Keratinocyte (primary cell): ENCODE data around the gene SHROOM1. TPM values are rescaled to one million over a fixed set of nuclear protein-coding genes. Genes with fewer than 3 reads are reported as not detected.

Experiments used
- DNase-seq: peaks from one replicate; pipeline ENCODE4 v3.0.0-alpha.2; 2011; ENCODE audit warnings: low read depth, missing footprints, low spot score
- FAIRE-seq: peaks from 2 replicates; lab custom pipeline; 2011; peaks lifted over from hg19 to GRCh38; lab: Jason Lieb, UNC
- H2AFZ ChIP-seq: 2 replicates; pipeline ENCODE4 v1.6.0; 2012; ENCODE audit warnings: low read length, control low read depth, inconsistent platforms; ENCODE audit not compliant: control insufficient read depth
- H3K27ac ChIP-seq: 2 replicates; pipeline ENCODE4 v1.5.1; 2011; ENCODE audit warnings: low read length; ENCODE audit not compliant: control insufficient read depth, insufficient read depth
- H3K27me3 ChIP-seq: 3 replicates; pipeline ENCODE4 v1.6.0; 2011; ENCODE audit warnings: low read length; ENCODE audit not compliant: control insufficient read depth, insufficient read depth; ENCODE audit errors: extremely low read depth
- H3K36me3 ChIP-seq, 2 experiments: 2 replicates in 1 of 2; 3 replicates in 1 of 2; pipeline ENCODE4 v1.5.1; 2011; ENCODE audit warnings: low read length in 2 of 2, mild to moderate bottlenecking in 1 of 2; ENCODE audit not compliant: control insufficient read depth in 2 of 2, insufficient read depth in 2 of 2; ENCODE audit errors: extremely low read depth in 1 of 2
- H3K4me1 ChIP-seq: 3 replicates; pipeline ENCODE4 v1.5.1; 2011; ENCODE audit warnings: low read length; ENCODE audit not compliant: control insufficient read depth, insufficient read depth; ENCODE audit errors: extremely low read depth
- H3K4me2 ChIP-seq: 3 replicates; pipeline ENCODE4 v1.6.0; 2011; ENCODE audit warnings: low read depth, low read length; ENCODE audit not compliant: control insufficient read depth, insufficient read depth; ENCODE audit errors: extremely low read depth
- H3K4me3 ChIP-seq, 3 experiments: fragments of 200-600 bp in 1 of 3; sonication (generic) in 1 of 3; 2 replicates in 2 of 3; 3 replicates in 1 of 3; pipeline ENCODE4 v1.5.1; 2011 to 2016; ENCODE audit warnings: low read length in 3 of 3, mild to moderate bottlenecking in 3 of 3, control low read depth in 2 of 3, inconsistent platforms in 1 of 3, low read depth in 1 of 3, mixed read lengths in 1 of 3, mixed run types in 1 of 3, moderate library complexity in 1 of 3; ENCODE audit not compliant: control insufficient read depth in 2 of 3, insufficient read depth in 2 of 3; ENCODE audit errors: extremely low read depth in 1 of 3
- H3K79me2 ChIP-seq: 2 replicates; pipeline ENCODE4 v1.6.0; 2012; ENCODE audit warnings: low read length; ENCODE audit not compliant: control insufficient read depth, insufficient read depth
- H3K9ac ChIP-seq: 3 replicates; pipeline ENCODE4 v1.6.0; 2011; ENCODE audit warnings: low read length; ENCODE audit not compliant: control insufficient read depth, insufficient read depth; ENCODE audit errors: extremely low read depth
- H3K9me1 ChIP-seq: 3 replicates; pipeline ENCODE4 v1.6.0; 2011; ENCODE audit warnings: low read length; ENCODE audit not compliant: control insufficient read depth, insufficient read depth; ENCODE audit errors: extremely low read depth
- H3K9me3 ChIP-seq: 2 replicates; pipeline ENCODE4 v1.5.1; 2012; ENCODE audit warnings: low read depth, low read length; ENCODE audit not compliant: control insufficient read depth
- H4K20me1 ChIP-seq: 3 replicates; pipeline ENCODE4 v1.6.0; 2011; ENCODE audit warnings: low read length; ENCODE audit not compliant: control insufficient read depth, insufficient read depth; ENCODE audit errors: extremely low read depth
- EZH2 ChIP-seq: IDR thresholded peaks from one replicate; pipeline ENCODE4 v1.6.1; 2012; ENCODE audit warnings: inconsistent platforms, mild to moderate bottlenecking, low read length, moderate library complexity
- dilution Hi-C: fragments of 300-500 bp; cut with MboI; formaldehyde crosslinking; loops from one replicate; pipeline ENCODE4 v1.7.0; 2020; ENCODE audit warnings: low sequenced_read_pairs; ENCODE audit not compliant: extremely low pct_ligation_motif_present
- polyA plus RNA-seq, 5 experiments: library from polyadenylated mRNA; depleted of rRNA in 3 of 5; stranded (reverse) in 3 of 5; stranded (forward) in 1 of 5; unstranded in 1 of 5; fragments of >200 nt; gene quantifications; 1 replicate in 1 of 5; 2 replicates in 3 of 5; 3 replicates in 1 of 5; pipeline versions ENCODE4 v1.2.1 to v1.2.3, GENCODE V29; 2011 to 2012; ENCODE audit warnings: missing spikeins in 2 of 5, low read depth in 1 of 5, low replicate concordance in 1 of 5
- small RNA-seq, 3 experiments: library from RNA; depleted of rRNA; stranded (forward); fragments of <200 nt; gene quantifications; one replicate each; pipeline ENCODE3, GENCODE V24; 2012; ENCODE audit warnings: low read depth in 3 of 3, low replicate concordance in 1 of 3; ENCODE audit not compliant: insufficient read length in 3 of 3
- TF ChIP-seq, protein P1 (sequence below), 3 experiments: IDR thresholded peaks in 1 of 3; conservative IDR thresholded peaks in 1 of 3; optimal IDR thresholded peaks in 1 of 3; 2 replicates in 2 of 3; 3 replicates in 1 of 3; pipeline versions ENCODE3 to v1.5.1; 2011; ENCODE audit warnings: low read length in 3 of 3, mild to moderate bottlenecking in 3 of 3, moderate library complexity in 2 of 3, control low read depth in 1 of 3, inconsistent platforms in 1 of 3; ENCODE audit not compliant: insufficient read depth in 2 of 3; ENCODE audit errors: extremely low read depth in 1 of 3

Gene SHROOM1
- polyA plus RNA-seq, 1 donor (not counting 4 experiments of a cell fraction or from before 2014, with no cell fraction given) = 0.25 TPM

DNA sequence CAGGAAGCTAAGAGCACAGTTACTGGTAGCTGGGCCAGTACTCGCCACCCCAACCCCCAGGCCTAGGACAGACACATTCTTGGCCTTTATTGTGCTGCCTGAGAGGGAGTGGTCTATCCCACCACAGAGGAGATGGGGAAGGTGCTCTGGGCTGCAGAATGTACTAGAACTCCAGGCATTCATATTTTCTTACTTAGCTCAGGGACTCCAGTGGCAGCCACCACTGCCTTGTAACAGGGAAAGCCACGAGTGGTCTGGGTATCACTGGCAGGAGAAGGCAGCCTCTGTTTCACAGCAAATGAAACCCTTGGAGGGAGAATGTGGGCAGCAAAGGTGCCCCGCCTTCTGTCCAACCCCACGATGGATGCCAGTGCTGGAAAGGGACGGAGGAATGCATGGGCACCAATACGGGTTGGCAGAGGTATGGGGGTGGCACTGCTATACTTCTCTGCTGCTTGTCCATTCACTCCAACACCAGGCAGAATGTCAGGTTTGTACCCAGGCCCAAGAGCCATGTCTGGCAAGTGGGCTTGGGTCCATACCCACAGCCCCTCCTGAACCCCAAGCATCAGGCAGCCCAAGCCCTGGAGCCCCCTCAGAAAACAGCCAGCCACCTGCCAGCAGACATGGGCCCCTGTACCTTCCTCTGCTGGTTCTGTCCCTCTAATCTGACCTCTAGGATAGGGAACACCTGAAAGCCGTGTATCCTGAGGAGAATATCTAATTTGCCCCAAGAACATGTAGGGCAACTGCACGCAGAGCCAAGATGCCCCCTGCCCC, 58.0 kb downstream of the SHROOM1 start:
- dilution Hi-C loops = no loop called here
- Histone ChIP-seq H3K27ac (no peak overlapping the region), H3K4me2 (no peak overlapping the region), H4K20me1 (no peaks in the 10 kb centered on the region), H3K36me3 (peaks cover 0 to 7% of the 10 kb centered on the region in 2 experiments), H3K4me1 (peaks cover 17% of the 10 kb centered on the region), H3K79me2 (peaks cover 62% of the 10 kb centered on the region), H2AFZ (no peak overlapping the region), H3K27me3 (no peaks in the 10 kb centered on the region), H3K9me1 (peaks cover 2% of the 10 kb centered on the region), H3K9me3 (no peaks in the 10 kb centered on the region), H3K9ac (no peak overlapping the region), H3K4me3 (no peak overlapping the region)
- TF ChIP-seq, protein P1, sequence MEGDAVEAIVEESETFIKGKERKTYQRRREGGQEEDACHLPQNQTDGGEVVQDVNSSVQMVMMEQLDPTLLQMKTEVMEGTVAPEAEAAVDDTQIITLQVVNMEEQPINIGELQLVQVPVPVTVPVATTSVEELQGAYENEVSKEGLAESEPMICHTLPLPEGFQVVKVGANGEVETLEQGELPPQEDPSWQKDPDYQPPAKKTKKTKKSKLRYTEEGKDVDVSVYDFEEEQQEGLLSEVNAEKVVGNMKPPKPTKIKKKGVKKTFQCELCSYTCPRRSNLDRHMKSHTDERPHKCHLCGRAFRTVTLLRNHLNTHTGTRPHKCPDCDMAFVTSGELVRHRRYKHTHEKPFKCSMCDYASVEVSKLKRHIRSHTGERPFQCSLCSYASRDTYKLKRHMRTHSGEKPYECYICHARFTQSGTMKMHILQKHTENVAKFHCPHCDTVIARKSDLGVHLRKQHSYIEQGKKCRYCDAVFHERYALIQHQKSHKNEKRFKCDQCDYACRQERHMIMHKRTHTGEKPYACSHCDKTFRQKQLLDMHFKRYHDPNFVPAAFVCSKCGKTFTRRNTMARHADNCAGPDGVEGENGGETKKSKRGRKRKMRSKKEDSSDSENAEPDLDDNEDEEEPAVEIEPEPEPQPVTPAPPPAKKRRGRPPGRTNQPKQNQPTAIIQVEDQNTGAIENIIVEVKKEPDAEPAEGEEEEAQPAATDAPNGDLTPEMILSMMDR (optimal IDR thresholded peaks at IDR 0.05 in 1 of 3, IDR thresholded peaks at IDR 0.05 in 1 of 3, conservative IDR thresholded peaks at IDR 0.05 in 1 of 3; ENCODE audit: extremely low read depth in 1 of 3, insufficient read depth in 2 of 3, low read length in 3 of 3) = no peak
- TF ChIP-seq EZH2 = no peak
- DNase-seq = no peak
- no peak for FAIRE-seq

Small RNA genes lying within 50 kb of the gene (small RNA-seq; reads per million reads assigned to genes)
- gene RNA5SP192 = 0 reads per million in 3 experiments

Other genes with a start within 250 kb of the SHROOM1 start
- gene IL13, start 172.5 kb downstream of the SHROOM1 start, polyA plus RNA-seq = not detected in 3 replicates
- not detected in 3 replicates for gene IL4, start 156.7 kb downstream of the SHROOM1 start, polyA plus RNA-seq
- gene KIF3A, start 93.1 kb downstream of the SHROOM1 start, polyA plus RNA-seq = 7.0 to 15.4 TPM (median 8.6 TPM) in 3 replicates
- 0.05 to 0.14 TPM in 2 of 3 replicates, not detected in the other for gene CCNI2, start 83.2 kb downstream of the SHROOM1 start, polyA plus RNA-seq
- 41.6 to 50.2 TPM (median 46.4 TPM) in 3 replicates for gene SEPTIN8, start 53.4 kb downstream of the SHROOM1 start, polyA plus RNA-seq
- not detected in 3 replicates for gene SOWAHA, start 17.3 kb downstream of the SHROOM1 start, polyA plus RNA-seq
- gene GDF9, start 35.8 kb upstream of the SHROOM1 start, polyA plus RNA-seq = 0.11 to 0.54 TPM (median 0.21 TPM) in 3 replicates
- 199 to 488 TPM (median 398 TPM) in 3 replicates for gene UQCRQ, start 36.0 kb upstream of the SHROOM1 start, polyA plus RNA-seq
- 0.28 to 1.2 TPM (median 0.50 TPM) in 3 replicates for gene LEAP2, start 43.0 kb upstream of the SHROOM1 start, polyA plus RNA-seq
- 44.9 to 66.9 TPM (median 51.3 TPM) in 3 replicates for gene AFF4, start 133.0 kb upstream of the SHROOM1 start, polyA plus RNA-seq
- gene ZCCHC10, start 195.9 kb upstream of the SHROOM1 start, polyA plus RNA-seq = 29.1 to 41.1 TPM (median 38.5 TPM) in 3 replicates
- 51.4 to 119 TPM (median 79.3 TPM) in 3 replicates for gene HSPA4, start 221.4 kb upstream of the SHROOM1 start, polyA plus RNA-seq